CD14-positive monocyte (primary cell): ENCODE results near the gene FBXO22. TPM values are rescaled to one million over a fixed set of nuclear protein-coding genes. Genes with fewer than 3 reads are reported as not detected.

Experiments used
- DNase-seq, 3 donors: peaks; one replicate each; pipeline ENCODE4 v3.0.0-alpha.2; 2011 to 2022
- H2AFZ ChIP-seq: 2 replicates; pipeline ENCODE4 v1.6.0; 2012; ENCODE audit warnings: mild to moderate bottlenecking, low read depth, low read length, inconsistent platforms; ENCODE audit not compliant: insufficient read depth, poor library complexity, severe bottlenecking
- H3K27ac ChIP-seq, 2 donors: 1 replicate in 1 of 2; 2 replicates in 1 of 2; pipeline ENCODE4 v1.5.1; 2012 to 2013; ENCODE audit warnings: low read length in 2 of 2, control low read depth in 1 of 2, inconsistent platforms in 1 of 2, low read depth in 1 of 2, mild to moderate bottlenecking in 1 of 2
- H3K27me3 ChIP-seq, 2 donors: one replicate each; pipeline versions ENCODE4 v1.6.0 to v1.6.1; 2011 to 2013; ENCODE audit warnings: low read length in 2 of 2; ENCODE audit not compliant: control insufficient read depth in 2 of 2, insufficient read depth in 2 of 2
- H3K36me3 ChIP-seq, 2 donors: replicated peaks in 1 of 2; 1 replicate in 1 of 2; 2 replicates in 1 of 2; pipeline versions ENCODE4 v1.5.1 to v1.6.1; 2012 to 2013; ENCODE audit warnings: low read length in 2 of 2, control low read depth in 1 of 2, inconsistent platforms in 1 of 2, mild to moderate bottlenecking in 1 of 2; ENCODE audit not compliant: insufficient read depth in 2 of 2, control insufficient read depth in 1 of 2
- H3K4me1 ChIP-seq, 2 donors: 1 replicate in 1 of 2; 2 replicates in 1 of 2; pipeline versions ENCODE4 v1.5.1 to v1.6.1; 2012 to 2013; ENCODE audit warnings: low read length in 2 of 2, control low read depth in 1 of 2, inconsistent platforms in 1 of 2, mild to moderate bottlenecking in 1 of 2, moderate library complexity in 1 of 2; ENCODE audit not compliant: insufficient read depth in 2 of 2, control insufficient read depth in 1 of 2
- H3K4me2 ChIP-seq: replicated peaks from 2 replicates; pipeline ENCODE3; 2012; ENCODE audit warnings: low read length, moderate library complexity, mild to moderate bottlenecking; ENCODE audit not compliant: poor library complexity, severe bottlenecking; ENCODE audit errors: extremely low read depth
- H3K4me3 ChIP-seq, 3 experiments: fragments of 200-600 bp in 1 of 3; sonication (generic) in 1 of 3; replicated peaks in 1 of 3; 1 replicate in 2 of 3; 2 replicates in 1 of 3; pipeline ENCODE4 v1.5.1; 2011 to 2013; ENCODE audit warnings: low read length in 3 of 3, mild to moderate bottlenecking in 3 of 3, control low read depth in 2 of 3, low read depth in 2 of 3, inconsistent platforms in 1 of 3, moderate library complexity in 1 of 3
- H3K79me2 ChIP-seq: 2 replicates; pipeline ENCODE4 v1.6.0; 2012; ENCODE audit warnings: mild to moderate bottlenecking, control low read depth, inconsistent platforms, low read length, moderate library complexity; ENCODE audit not compliant: insufficient read depth
- H3K9ac ChIP-seq: 2 replicates; pipeline ENCODE4 v1.6.0; 2017; ENCODE audit warnings: low read length, mild to moderate bottlenecking; ENCODE audit not compliant: insufficient read depth, poor library complexity, severe bottlenecking
- H3K9me3 ChIP-seq, 2 donors: replicated peaks in 1 of 2; 1 replicate in 1 of 2; 2 replicates in 1 of 2; pipeline versions ENCODE4 v1.5.1 to v1.6.1; 2012 to 2013; ENCODE audit warnings: low read length in 2 of 2, control low read depth in 1 of 2; ENCODE audit not compliant: control insufficient read depth in 1 of 2, insufficient read depth in 1 of 2
- H4K20me1 ChIP-seq: 2 replicates; pipeline ENCODE4 v1.6.0; 2012; ENCODE audit warnings: mild to moderate bottlenecking, low read length, control low read depth, moderate library complexity; ENCODE audit not compliant: insufficient read depth
- H3K27ac Mint-ChIP-seq, 7 donors: one replicate each; pipeline ENCODE4 v1.8.0; 2020; ENCODE audit warnings: mild to moderate bottlenecking in 7 of 7, mixed read lengths in 7 of 7, moderate library complexity in 6 of 7, inconsistent platforms in 2 of 7
- H3K27me3 Mint-ChIP-seq, 3 donors: one replicate each; pipeline ENCODE4 v1.8.0; 2021 to 2022; ENCODE audit warnings: low read depth in 3 of 3, mild to moderate bottlenecking in 3 of 3, mixed read lengths in 3 of 3, moderate library complexity in 3 of 3, inconsistent platforms in 1 of 3
- H3K36me3 Mint-ChIP-seq, 2 donors: one replicate each; pipeline ENCODE4 v1.8.0; 2020; ENCODE audit warnings: mixed read lengths in 2 of 2, inconsistent platforms in 1 of 2, mild to moderate bottlenecking in 1 of 2
- H3K4me1 Mint-ChIP-seq: one replicate; pipeline ENCODE4 v1.8.0; 2020; ENCODE audit warnings: mild to moderate bottlenecking, mixed read lengths
- H3K4me3 Mint-ChIP-seq, 2 donors: one replicate each; pipeline ENCODE4 v1.8.0; 2020; ENCODE audit warnings: mild to moderate bottlenecking in 2 of 2, mixed read lengths in 2 of 2, moderate library complexity in 1 of 2
- H3K9me3 Mint-ChIP-seq, 7 donors: one replicate each; pipeline ENCODE4 v1.8.0; 2020 to 2022; ENCODE audit warnings: mixed read lengths in 7 of 7, mild to moderate bottlenecking in 6 of 7, moderate library complexity in 6 of 7, inconsistent platforms in 2 of 7
- CTCF ChIP-seq: fragments of 200-600 bp; IDR thresholded peaks from one replicate; pipeline ENCODE4 v1.8.0; 2022; ENCODE audit warnings: antibody characterized with exemption, mild to moderate bottlenecking
- WGBS: methylation state at CpG from one replicate; pipeline ENCODE4 v1.1.5; 2013; ENCODE audit warnings: missing lambda C conversion rate; ENCODE audit not compliant: insufficient coverage; 5-methylcytosine and 5-hydroxymethylcytosine counted together
- intact Hi-C, 2 donors: fragments of 100-400 bp; cut with micrococcal nuclease; formaldehyde crosslinking; loops; one replicate each; pipeline versions ENCODE4 v1.15.0 to v1.15.1; 2023
- polyA plus RNA-seq, 3 donors: library from polyadenylated mRNA; depleted of rRNA in 1 of 3; unstranded in 2 of 3; stranded (reverse) in 1 of 3; fragments of 300-500 nt in 2 of 3; fragments of >200 nt in 1 of 3; fragmentation: Illumina TruSeq in 2 of 3; gene quantifications; 1 replicate in 2 of 3; 2 replicates in 1 of 3; pipeline ENCODE4 v1.2.3, GENCODE V29; 2012 to 2021

Gene FBXO22
- polyA plus RNA-seq, 3 donors: 4.2 to 12.8 (median 12.3) TPM

- no CpG with 5 or more reads among the region's 4 CpGs for WGBS
- intact Hi-C loops: loop anchor here in 1 of 2 donors (5.0 kb wide), 1 partner anchor 210 kb away; no protein-coding TSS in a partner anchor
- H3K9me3 ChIP-seq: no peaks in the 10 kb centered on the region
- H3K4me3 ChIP-seq: no peak overlapping the region
- no peaks in the 10 kb centered on the region for H3K27me3 ChIP-seq
- Mint-ChIP-seq H3K27me3 (no peaks in the 10 kb centered on the region), H3K27ac (no peak overlapping the region), H3K9me3 (no peaks in the 10 kb centered on the region), H3K4me1 (peaks cover 15% of the 10 kb centered on the region), H3K4me3 (no peak overlapping the region), H3K36me3 (peaks cover 53 to 61% of the 10 kb centered on the region in 2 donors)
- no peak for DNase-seq
- H3K4me1 ChIP-seq: peaks cover 0 to 9% of the 10 kb centered on the region in 2 donors
- H3K27ac ChIP-seq: no peak overlapping the region
- no peak overlapping the region for H3K4me2 ChIP-seq
- H3K9ac ChIP-seq: no peak overlapping the region
- TF ChIP-seq CTCF: no peak
- no peaks in the 10 kb centered on the region for H3K79me2 ChIP-seq
- H3K36me3 ChIP-seq: peaks cover 36 to 79% of the 10 kb centered on the region in 2 donors
- no peaks in the 10 kb centered on the region for H4K20me1 ChIP-seq
- H2AFZ ChIP-seq: no peak overlapping the region
Observed at GRCh38 chr15:75927601-75928000, 23.9 kb downstream of the FBXO22 start.

GRCh38 chr15:75928680-75929608 lies 25.3 kb downstream of the FBXO22 start:
- intact Hi-C loops: loop anchor here in 1 of 2 donors (5.0 kb wide), 1 partner anchor 208 kb away; no protein-coding TSS in a partner anchor
- H3K4me2 ChIP-seq: no peak overlapping the region
- no peaks in the 10 kb centered on the region for H3K9me3 ChIP-seq
- Mint-ChIP-seq H3K4me3 (no peak overlapping the region), H3K36me3 (peaks cover 56 to 61% of the 10 kb centered on the region in 2 donors), H3K27me3 (no peaks in the 10 kb centered on the region), H3K4me1 (peaks cover 13% of the 10 kb centered on the region), H3K9me3 (no peaks in the 10 kb centered on the region), H3K27ac (peak overlapping the region in 1 of 7 donors; percentile 4)
- peaks cover 0 to 9% of the 10 kb centered on the region in 2 donors for H3K4me1 ChIP-seq
- no peaks in the 10 kb centered on the region for H3K79me2 ChIP-seq
- DNase-seq: no peak
- H3K9ac ChIP-seq: no peak overlapping the region
- no peak overlapping the region for H2AFZ ChIP-seq
- no peaks in the 10 kb centered on the region for H4K20me1 ChIP-seq
- TF ChIP-seq CTCF: peak; percentile 28
- H3K27ac ChIP-seq: no peak overlapping the region
- no peak overlapping the region for H3K4me3 ChIP-seq
- WGBS: 89% methylated on average over 1 of the region's 9 CpGs
- peaks cover 45 to 79% of the 10 kb centered on the region in 2 donors for H3K36me3 ChIP-seq
- no peaks in the 10 kb centered on the region for H3K27me3 ChIP-seq
